GM21723 (cell line): ENCODE results near the gene ITSN1.

ENCODE experiments used
- ATAC-seq: cut with Tn5 transposase; IDR thresholded peaks from one replicate; pipeline ENCODE4 v1.9.1; 2021; ENCODE audit warnings: mild to moderate bottlenecking, moderate library complexity; ENCODE audit not compliant: unreplicated experiment

ITSN1 gene

DNA sequence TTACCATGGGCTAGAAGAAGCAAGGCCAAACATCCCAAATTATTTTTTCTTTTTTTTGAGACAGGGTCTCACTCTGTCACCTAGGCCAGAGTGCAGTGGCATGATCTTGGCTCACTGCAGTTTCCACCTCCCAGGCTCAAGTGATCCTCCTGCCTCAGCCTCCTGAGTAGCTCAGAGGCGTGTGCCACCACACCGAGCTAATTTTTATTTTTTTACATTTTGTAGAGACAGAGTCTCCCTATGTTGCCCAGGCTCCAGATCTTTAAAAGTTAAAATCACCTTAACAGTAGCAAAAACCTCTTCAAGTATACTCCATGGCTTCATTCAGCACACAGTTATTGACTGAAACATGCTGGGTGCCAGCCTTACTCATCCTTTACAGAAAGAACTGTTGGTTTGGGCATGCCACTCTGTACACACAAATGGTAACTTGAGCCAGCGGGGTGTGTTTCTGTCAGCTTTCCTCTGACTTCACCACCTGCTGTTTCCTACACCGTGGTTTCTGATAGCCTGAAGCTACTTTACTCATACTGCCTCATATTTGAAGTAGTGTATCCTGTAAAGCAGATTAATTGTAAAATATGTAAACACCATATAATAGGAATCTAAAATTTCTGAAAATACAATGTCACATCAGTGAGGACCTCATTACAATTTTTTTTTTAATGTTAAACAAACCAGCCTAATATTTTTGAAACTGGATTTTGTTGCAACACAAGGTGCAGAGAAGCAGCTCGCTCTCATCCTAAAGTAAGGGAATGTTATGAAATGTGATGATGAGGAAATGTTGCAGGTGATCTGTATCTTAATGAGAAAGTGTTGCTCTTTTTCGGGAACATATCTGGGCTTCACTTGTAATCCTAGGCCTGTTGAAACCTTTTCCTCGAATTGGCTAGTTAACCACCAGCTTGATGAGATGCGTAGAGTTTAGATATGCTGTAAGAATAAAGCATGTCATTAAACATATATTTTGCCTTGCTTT lies 159.4 kb downstream of the ITSN1 start:
- ATAC-seq = no peak

DNA sequence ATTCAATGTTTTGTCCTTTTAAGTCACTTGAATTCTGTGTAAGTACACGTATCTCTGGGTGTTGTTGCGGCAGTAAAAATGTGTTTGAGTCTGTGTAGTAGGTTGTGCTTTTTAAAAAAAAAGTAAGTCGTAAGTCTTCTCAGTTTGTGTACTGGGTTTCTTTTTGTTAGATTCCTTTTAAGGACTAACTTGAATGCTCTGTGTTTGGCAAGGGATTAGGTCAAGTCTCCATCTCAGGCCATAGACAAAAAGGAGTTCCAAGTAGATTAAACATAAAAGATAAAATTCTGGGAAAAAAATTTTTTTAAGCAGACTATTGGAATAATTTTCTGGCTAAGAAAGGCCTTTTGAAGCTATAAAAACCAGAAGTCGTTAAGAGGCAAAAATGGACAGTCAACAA lies 160.2 kb downstream of the ITSN1 start:
- ATAC-seq = no peak

DNA sequence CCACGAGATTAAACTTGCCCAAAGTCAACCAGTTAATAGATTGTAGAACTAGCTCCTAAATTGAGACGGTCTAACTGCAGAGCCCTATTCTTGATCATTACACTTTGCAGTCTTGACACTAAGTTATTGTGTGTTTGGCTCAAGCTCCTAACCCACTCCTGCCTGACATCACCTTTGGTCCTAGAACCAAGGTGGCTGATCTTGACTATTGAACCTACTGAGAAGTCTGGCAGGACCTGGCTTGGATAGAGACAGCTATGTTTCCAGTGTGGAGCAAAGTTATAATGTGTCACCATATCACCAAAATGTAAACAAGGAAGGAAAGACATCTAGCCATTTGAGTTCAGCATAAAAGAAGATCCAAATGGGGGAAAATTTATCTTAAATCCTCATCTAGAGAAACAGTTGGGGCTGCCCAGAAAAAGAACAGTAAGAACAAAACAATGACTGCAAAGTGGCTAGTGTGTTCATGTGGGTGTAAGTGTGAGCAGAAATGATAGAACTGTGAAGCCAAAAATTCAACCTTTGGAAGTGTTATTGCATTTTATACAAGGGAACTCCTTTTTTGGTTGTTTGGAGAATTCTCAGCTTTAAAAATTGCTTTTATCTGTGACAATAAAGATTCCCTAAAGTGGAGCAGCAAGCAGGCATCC lies 166.5 kb downstream of the ITSN1 start:
- ATAC-seq = no peak

DNA sequence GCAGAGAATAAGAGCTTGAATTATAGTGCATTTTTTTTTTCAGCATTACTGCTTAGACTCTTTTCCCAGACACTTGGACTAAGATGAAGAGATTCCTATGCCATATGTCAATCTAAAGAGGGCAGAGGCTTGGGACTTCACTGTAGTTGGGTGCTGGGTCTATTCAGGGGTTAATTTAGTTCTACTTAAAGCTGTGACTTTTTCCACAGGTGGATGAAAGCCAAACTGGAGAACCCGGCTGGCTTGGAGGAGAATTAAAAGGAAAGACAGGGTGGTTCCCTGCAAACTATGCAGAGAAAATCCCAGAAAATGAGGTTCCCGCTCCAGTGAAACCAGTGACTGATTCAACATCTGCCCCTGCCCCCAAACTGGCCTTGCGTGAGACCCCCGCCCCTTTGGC lies 168.5 kb downstream of the ITSN1 start:
- ATAC-seq = no peak

DNA sequence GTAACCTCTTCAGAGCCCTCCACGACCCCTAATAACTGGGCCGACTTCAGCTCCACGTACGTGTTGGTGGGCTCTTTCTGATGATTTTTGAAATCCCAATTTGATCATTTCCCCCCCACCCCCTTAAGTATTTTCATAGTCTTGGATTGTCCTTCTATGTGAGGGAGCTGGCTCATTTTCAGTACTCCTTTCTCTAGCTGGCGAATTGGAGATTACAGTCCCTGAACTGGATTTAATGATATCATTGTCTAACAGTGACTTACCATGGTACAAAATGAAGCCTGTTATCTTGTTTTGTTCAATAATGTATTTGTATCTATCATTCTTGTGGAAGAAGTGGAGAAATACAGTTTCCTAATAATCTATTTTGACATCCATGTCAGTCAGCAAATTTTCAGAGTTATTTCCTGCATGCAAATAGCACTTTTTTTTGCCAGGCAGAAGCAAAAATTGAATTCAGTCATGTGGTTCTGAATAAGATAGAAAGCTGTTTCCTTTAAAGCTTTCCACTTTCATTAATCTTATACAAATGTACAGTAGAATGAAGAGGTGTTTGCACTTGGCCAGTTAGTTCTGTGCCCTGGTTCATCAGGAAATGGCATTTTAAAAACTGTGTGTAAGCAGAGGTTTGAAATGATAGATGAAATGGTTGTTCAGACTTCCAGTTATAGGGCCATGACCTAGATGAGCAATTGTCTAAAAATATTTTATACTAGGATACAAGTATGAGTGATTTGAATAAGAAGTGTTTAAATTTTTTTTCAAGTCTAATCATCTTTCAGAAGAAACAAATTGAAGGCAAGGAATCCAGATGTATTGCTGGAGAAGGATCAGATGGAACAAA lies 169.1 kb downstream of the ITSN1 start:
- ATAC-seq = no peak

DNA sequence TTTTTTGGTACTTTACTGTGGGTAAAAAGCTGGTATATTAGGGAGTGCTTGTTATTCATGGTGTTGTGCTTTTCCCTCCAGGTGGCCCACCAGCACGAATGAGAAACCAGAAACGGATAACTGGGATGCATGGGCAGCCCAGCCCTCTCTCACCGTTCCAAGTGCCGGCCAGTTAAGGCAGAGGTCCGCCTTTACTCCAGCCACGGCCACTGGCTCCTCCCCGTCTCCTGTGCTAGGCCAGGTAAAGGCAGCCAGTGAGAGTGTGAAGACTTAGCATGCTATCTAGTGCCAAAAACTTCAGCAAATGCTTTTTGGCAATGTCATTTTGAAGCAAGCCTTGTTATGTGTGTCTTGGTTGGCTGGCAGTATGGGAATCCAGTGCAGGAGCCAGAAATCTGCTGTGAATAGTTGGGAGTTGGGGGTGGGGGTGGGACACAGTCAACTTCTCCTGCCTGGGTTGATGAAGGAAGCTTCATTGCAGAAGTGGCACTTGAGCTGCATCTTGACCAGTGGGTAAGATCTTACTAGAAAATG lies 171.6 kb downstream of the ITSN1 start:
- no peak for ATAC-seq

DNA sequence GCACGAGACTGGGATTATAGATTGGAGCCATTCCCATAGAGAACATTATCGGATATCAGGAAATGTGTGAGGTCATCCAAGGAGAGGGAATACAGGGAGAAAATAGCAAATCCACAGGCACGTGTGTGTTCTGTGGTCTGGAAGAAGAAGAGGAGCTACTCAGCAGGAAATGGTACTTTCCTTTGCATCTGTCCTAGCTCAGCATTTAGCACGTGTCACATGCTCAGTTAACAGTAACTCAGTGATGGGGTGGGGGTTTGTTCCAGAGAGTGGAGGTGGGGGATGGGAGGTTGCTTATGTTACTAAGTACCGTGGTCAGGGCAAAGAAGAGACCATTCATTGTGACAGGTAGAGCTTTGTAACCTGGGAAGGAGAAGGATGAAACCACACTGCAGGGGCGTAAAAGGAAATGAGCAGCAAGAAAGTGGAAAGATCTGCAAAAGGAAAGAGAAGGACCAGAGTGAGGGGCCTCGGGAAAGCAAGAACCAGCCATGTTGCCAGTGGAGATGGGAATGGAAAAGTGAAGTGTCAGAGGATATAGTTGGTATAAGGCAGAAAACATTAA lies 172.9 kb downstream of the ITSN1 start:
- ATAC-seq = no peak

DNA sequence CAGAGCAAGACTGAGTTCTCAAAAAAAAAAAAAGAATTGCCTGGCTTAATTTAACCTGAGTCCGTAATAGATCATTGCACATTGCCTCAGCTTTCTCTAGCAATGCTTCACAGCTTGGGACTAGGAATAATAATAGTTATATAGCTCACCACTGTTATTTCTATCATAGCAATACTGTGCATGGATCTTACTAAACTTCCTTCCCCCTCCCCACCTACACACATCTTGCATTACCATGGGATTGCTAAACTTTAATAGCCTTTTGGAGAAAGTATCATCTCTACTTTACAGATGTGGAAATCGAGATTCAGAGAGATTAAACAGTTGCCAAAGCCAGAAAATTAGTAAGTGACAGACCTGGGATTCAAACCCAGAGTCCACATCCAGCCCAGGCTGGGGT lies 173.9 kb downstream of the ITSN1 start:
- no peak for ATAC-seq

DNA sequence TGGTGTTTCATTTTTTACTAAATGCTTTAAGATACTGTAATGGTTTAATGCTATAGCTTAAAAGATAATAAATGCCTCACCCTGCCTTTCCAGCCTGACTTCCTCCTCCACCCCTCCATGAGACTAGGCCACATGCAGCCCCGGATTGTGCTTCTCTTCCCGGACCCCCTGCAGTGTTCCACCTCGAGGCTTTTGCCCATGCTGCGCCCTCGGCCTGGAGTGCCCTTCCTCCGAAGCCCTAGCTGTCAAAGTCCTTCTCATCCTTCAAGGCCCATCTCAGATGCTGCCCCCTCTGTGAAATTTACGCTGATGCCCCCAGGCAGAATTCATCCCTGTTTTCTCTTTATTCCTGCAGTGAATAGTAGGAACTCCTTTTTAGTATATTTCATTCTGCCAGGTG lies 174.8 kb downstream of the ITSN1 start:
- ATAC-seq = no peak

DNA sequence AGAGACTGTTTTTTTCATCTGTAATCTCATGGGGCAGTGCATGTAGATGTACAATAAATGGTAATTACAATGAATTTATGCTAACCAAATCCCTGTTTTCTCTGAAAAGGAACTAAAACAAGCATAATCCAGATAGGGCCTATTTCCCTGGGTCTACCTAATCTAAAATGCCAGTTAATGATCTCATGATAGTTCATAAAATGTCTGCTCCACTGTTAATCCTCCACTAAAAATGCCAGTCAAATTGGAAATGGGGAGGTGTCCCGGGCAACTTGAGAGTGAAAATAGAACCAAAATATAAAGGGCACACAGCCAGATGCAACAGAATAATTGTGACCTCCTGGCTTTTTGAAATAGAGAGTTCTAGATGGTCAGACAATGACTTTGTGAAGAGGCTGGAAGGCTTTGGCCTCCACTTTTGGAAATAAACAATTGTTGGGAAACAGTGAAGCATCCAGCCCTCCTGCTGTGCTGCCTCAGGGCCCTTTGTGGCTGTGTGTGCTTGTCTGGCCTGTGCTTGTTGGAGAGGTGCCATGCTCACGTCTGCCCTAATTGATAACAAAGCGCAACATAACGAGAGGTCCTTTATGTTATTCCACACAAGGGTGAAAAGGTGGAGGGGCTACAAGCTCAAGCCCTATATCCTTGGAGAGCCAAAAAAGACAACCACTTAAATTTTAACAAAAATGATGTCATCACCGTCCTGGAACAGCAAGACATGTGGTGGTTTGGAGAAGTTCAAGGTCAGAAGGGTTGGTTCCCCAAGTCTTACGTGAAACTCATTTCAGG lies 175.6 kb downstream of the ITSN1 start:
- ATAC-seq = no peak

DNA sequence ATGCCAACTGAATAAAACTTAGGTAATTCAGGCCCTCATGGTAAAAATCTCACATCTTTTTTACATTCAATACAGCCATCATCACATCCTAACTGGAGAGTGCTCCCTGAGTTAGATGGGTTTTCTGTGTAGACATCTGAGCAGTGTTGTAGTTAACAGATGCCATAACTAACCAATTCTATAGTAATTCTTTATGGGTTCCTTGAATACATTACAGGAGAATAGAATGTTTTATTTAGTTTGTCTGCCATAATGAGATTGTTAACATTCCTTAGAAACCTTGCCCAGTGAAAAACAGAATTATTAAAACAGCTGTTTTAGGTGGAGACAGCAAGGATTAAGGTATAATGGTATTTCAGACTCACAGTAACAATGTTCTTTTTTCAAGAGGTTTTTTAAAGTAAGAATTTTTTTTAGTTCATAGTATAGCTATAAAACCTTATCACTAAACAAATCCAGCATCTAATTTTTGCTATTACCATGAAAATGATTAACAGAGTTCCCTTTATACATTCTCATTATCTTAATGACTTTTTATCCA lies 178.0 kb downstream of the ITSN1 start:
- no peak for ATAC-seq

DNA sequence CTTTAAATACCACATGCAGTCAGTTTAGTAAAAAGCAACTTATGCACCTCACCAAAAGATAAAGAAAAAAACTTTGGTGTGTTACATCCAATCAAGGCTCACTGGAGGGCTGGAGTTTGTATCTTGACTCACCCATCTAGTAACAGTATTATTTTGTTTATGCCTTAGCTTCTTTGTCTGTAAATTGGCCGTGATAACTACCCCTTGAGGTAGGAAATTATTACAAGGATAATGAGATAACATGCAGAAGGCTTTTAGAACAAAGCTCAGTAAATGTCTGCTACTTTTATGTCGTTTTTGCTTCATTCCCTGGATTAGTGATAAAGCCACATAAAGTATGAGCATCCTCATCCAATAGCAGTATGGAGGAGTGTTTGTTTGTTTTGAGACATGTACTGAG lies 178.5 kb downstream of the ITSN1 start:
- no peak for ATAC-seq

DNA sequence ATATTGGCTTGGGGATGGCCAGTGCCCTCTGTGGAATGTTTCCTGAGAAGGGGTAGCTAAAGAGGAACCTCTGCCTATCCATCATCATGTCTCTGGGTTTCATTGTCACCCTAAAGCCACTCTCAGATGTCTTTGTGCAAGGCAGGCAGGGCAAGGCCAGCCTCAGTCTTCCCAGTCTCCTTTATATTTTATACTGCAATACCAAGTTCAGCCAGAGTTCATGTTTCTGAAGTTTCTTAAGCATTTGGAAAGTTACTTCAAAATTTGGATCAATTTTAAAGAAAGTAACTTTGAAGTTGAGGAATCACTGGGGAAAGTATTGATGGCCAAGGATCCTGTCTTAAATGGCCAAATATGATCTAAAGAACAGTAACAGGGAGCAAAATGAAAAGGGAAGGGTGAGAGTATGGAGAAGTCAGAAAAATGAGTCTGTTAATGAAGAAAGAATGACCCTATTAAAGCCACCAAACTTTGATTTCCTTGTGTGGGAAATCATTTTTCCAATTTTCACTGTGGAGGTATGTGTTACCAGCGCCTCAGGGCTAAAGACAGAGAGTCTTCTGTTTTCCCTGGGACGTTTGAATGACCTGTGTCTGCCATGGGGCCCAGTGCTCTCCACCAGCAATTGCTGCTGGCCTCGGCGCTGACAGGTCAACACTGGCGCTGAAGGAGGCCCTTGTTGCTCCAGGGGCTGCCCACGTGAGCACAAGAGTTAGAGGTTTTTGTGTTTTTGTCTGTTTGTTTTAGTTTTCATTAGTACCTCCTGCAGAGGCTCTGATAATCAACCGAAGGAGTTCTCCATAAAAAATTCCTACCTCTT lies 179.4 kb downstream of the ITSN1 start:
- ATAC-seq = no peak

DNA sequence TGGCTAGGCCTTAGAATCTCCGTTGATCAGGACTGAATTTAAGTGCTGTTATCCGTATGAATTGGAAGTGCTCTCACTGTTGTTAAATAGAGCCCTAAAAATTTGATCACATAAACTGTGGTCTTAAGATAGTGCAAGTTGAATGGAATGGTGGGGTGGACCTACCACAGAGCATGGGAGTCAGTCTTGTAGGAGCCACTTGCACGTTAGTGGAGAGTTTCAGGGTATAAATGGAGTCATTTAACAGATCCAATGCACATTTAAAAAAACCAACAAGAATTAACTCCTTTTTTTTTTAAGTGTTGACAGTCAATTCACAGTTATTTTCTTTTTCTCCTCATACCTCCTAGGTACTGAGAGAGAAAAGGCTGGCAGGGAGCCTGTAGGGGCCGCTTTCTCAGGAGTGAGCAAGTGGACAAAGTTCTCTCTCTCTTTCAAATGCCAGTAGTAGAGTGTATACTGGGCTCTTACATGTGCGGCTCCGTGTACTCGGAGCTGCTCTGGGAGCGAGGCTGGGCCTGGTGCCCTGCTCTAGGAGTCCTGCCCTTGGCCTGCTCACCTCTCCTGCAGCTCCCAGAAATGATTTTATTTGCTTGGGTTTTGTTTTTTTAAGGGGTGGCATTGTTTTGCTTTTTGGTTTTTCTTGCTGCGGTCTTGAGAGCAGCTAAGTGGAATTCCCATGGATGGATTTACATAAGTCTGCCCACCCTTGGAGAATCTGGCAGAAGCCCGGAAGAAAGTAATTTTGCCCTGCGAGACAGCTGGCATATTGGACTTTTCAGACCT lies 182.0 kb downstream of the ITSN1 start:
- no peak for ATAC-seq

DNA sequence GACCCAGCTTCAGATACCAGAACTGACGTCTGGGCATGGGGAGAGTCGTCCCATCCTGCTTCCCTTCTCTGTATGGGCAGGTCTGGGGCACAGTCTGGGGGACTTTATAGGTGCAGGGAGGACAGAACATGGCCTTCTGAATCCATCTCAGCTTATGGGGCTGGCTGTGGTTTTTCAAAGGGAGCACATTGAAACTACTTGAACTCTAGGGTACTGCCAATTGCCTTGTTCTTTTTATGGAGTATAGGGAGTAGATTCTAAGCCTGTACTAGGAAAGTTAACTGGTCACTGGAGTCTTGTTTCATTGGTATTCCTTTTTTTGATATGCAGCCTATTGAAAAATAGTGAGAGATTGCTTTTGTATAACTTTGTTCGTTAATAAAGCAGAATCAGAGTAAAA lies 183.1 kb downstream of the ITSN1 start:
- ATAC-seq = no peak

DNA sequence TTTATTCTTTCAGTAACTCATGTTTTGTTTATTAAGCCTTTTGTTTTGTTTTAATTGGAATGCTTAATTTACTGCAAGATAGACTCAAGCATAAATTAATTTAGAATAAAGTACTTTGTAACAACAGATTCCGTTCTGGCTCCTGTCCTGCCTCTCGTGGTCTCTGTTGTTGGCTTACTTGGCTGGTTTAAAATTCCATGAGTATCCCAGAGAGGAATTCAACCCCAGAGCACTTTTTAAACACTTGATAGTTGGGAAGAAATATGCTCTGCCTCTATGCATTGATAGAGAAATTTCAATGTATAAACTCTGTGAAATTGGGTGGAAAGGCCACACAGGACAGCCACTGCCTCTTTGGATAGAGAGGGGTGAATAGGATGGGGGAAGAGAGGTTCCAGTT lies 183.6 kb downstream of the ITSN1 start:
- ATAC-seq = no peak

DNA sequence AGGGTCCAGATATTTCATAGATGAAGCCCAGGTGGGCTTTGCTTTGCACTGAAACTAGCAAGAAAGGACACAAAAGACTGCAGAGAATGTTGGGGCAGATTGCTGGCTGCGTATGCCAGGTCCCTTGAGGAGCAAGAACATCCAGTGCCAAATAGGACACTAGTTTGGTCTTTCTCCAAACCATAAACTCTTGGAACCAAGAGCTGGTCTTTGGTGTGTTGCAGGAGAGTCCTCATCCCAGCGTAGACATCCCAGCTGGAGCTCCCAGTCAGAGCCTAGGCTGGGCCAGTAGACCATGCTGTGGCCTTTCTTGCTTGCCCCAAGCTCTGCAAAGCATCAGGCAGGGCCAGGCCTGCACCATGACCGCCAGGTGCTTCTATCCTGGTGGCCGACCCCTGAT lies 185.8 kb downstream of the ITSN1 start:
- no peak for ATAC-seq

DNA sequence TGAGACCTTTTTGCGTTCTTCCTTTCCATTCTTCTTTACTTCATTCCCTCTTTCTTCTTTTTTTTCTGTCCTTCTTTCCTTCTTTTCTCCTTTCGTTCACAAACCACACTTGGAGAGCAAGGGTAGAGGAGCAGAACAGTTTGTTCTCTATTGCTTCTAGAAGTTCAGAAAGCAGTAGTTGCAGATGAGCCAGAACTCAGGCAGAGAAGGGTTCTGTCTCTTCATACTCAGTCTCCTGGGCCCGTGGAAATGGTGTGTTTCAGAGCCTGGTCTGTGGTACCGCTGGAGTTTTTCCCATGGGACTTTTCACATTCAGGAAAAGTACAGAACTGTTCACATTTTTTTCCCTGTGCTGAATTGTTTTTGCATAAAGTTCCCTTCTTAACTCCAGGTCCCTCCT lies 186.3 kb downstream of the ITSN1 start:
- ATAC-seq = no peak
